Ishikawa (cell line): ENCODE results near the gene NDC80.

Source experiments
- CEBPB ChIP-seq: IDR thresholded peaks from 2 replicates; pipeline ENCODE4 v1.6.1; 2012
- EGR1 ChIP-seq: IDR thresholded peaks from 2 replicates; pipeline ENCODE4 v1.6.1; 2012
- EP300 ChIP-seq: IDR thresholded peaks from 2 replicates; pipeline ENCODE4 v1.6.1; 2012; ENCODE audit warnings: borderline replicate concordance
- FOXM1 ChIP-seq: IDR thresholded peaks from 2 replicates; pipeline ENCODE4 v1.6.1; 2012; ENCODE audit warnings: low read depth, borderline replicate concordance
- RAD21 ChIP-seq: IDR thresholded peaks from 2 replicates; pipeline ENCODE4 v1.6.1; 2012; ENCODE audit warnings: low read depth
- TAF1 ChIP-seq: IDR thresholded peaks from 2 replicates; pipeline ENCODE4 v1.6.1; 2012; ENCODE audit warnings: low read depth, mild to moderate bottlenecking
- YY1 ChIP-seq: IDR thresholded peaks from 2 replicates; pipeline ENCODE4 v1.6.1; 2012; ENCODE audit warnings: low read depth
- ZBTB7A ChIP-seq: IDR thresholded peaks from 2 replicates; pipeline ENCODE4 v1.6.1; 2012; ENCODE audit warnings: low read depth
- TF ChIP-seq, protein P1 (sequence below): IDR thresholded peaks from 2 replicates; pipeline ENCODE4 v1.6.1; 2012

DNA sequence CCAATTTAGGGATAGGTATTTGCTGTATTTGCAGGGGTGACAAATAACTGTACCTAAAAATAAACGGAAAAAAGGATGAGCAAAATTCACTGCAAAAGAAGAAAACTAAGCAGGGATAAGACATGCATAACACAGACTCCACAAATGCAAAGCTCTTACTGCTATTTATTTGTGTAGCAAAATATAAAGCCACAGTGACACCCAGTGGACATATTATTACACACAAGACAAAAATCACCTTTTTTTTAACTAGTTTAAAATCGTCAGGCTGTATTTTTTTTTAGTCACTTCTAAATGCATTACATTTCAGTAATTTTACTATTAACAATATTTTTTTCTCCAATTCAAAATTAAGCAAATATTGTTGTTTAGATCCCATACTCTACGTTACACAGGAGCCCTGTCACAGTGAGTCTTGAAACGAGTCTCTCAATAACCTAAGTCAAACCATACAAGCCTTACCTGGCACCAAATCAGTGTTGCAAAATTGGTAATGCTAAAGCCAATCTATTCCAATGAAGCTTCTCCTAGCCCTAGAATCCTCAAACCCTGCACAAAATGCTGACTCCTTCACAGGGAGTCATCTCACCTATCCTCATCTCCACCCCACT lies 23.8 kb upstream of the NDC80 start:
- TF ChIP-seq CEBPB (no peak), EP300 (no peak), TAF1 (no peak), FOXM1 (no peak), ZBTB7A (no peak), RAD21 (peak; percentile 49), EGR1 (no peak), YY1 (no peak)
- TF ChIP-seq, protein P1, sequence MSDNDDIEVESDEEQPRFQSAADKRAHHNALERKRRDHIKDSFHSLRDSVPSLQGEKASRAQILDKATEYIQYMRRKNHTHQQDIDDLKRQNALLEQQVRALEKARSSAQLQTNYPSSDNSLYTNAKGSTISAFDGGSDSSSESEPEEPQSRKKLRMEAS: no peak
